ENCODE measurements around the gene MSN. TPM values are rescaled to one million over a fixed set of nuclear protein-coding genes. Genes with fewer than 3 reads are reported as not detected.

MSN gene
- total RNA-seq, 3 donors from 2014 or later (not counting 1 experiment from before 2014, with no cell fraction given): 866 to 1,028 (median 919) TPM

DNA sequence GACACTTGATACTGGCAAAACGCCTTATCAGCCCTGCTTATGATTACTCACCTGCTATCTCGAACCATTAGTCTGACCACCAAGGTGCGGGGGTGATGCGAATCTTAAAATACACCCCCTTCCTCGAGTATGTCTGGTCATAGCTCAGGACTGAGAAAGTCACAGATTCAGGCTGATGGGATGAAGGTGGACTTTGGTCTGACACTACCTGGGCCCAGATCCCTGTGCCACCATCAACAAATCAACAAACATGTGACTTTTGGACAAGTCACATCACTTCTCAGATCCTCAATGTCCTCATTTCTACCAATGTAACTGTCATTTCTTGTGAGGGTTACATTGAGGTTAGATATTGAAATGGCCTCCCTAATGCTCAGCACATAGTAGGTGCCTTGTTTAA lies 9.8 kb upstream of the MSN start:
- H3K4me1 Mint-ChIP-seq: peaks cover 15 to 43% of the 10 kb centered on the region in 2 donors
- DNase-seq (no peak), ATAC-seq (no peak)
- H3K27me3 Mint-ChIP-seq (ENCODE audit: low read depth in 2 of 2): no peaks in the 10 kb centered on the region
- TF ChIP-seq, protein P1, sequence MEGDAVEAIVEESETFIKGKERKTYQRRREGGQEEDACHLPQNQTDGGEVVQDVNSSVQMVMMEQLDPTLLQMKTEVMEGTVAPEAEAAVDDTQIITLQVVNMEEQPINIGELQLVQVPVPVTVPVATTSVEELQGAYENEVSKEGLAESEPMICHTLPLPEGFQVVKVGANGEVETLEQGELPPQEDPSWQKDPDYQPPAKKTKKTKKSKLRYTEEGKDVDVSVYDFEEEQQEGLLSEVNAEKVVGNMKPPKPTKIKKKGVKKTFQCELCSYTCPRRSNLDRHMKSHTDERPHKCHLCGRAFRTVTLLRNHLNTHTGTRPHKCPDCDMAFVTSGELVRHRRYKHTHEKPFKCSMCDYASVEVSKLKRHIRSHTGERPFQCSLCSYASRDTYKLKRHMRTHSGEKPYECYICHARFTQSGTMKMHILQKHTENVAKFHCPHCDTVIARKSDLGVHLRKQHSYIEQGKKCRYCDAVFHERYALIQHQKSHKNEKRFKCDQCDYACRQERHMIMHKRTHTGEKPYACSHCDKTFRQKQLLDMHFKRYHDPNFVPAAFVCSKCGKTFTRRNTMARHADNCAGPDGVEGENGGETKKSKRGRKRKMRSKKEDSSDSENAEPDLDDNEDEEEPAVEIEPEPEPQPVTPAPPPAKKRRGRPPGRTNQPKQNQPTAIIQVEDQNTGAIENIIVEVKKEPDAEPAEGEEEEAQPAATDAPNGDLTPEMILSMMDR (IDR thresholded peaks at IDR 0.05): no peak
- H3K36me3 Mint-ChIP-seq: no peaks in the 10 kb centered on the region
- H3K36me3 ChIP-seq (ENCODE audit: control insufficient read depth, insufficient read depth, low read length): no peaks in the 10 kb centered on the region
- no peak overlapping the region for H3K4me3 ChIP-seq (ENCODE audit: low read length)
- H3K27me3 ChIP-seq (ENCODE audit: control insufficient read depth, insufficient read depth, low read length): no peaks in the 10 kb centered on the region
- H3K27ac ChIP-seq (ENCODE audit: low read length): no peak overlapping the region
- intact Hi-C loops (cut with micrococcal nuclease): no loop called here
- H3K4me1 ChIP-seq (ENCODE audit: control insufficient read depth, insufficient read depth, low read length): peaks cover 16% of the 10 kb centered on the region
- H3K27ac Mint-ChIP-seq: peak overlapping the region in 1 of 2 donors; percentile 20
- H3K9me3 Mint-ChIP-seq: peaks cover 0 to 2% of the 10 kb centered on the region in 2 donors
- H3K4me3 Mint-ChIP-seq: peak overlapping the region; percentile 53
- WGBS (ENCODE audit: insufficient coverage): no CpG with 5 or more reads among the region's 5 CpGs
- no peaks in the 10 kb centered on the region for H3K9me3 ChIP-seq (ENCODE audit: control insufficient read depth, insufficient read depth, low read length)

DNA sequence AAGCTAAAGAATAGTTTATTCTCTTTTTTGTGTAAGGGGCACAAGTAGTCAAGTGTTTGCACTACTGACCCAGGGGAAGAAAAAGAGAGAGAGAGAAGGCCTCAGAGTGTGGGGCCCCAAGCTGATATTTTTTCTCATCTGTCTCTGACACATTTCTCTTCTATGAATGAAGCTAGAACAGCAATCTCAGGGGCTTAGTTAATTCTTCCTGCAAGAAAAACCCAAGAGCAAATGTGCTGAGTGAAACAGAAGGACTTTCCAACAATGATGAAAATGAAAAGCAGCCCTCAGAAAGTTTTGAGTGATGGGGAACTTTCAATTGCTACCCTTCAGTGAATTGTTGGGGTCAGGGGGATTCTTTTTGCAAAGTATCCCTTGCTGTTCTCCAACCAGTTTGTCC lies 9.2 kb upstream of the MSN start:
- Histone ChIP-seq H3K36me3 (ENCODE audit: control insufficient read depth, insufficient read depth, low read length) (no peaks in the 10 kb centered on the region), H3K4me3 (ENCODE audit: low read length) (no peak overlapping the region), H3K9me3 (ENCODE audit: control insufficient read depth, insufficient read depth, low read length) (no peaks in the 10 kb centered on the region), H3K27ac (ENCODE audit: low read length) (no peak overlapping the region), H3K4me1 (ENCODE audit: control insufficient read depth, insufficient read depth, low read length) (peaks cover 19% of the 10 kb centered on the region), H3K27me3 (ENCODE audit: control insufficient read depth, insufficient read depth, low read length) (no peaks in the 10 kb centered on the region)
- H3K36me3 Mint-ChIP-seq: no peaks in the 10 kb centered on the region
- peaks cover 15 to 47% of the 10 kb centered on the region in 2 donors for H3K4me1 Mint-ChIP-seq
- peak overlapping the region; percentile 53 for H3K4me3 Mint-ChIP-seq
- no peak for ATAC-seq
- intact Hi-C loops (cut with micrococcal nuclease): no loop called here
- TF ChIP-seq, protein P1 (IDR thresholded peaks at IDR 0.05): no peak
- H3K9me3 Mint-ChIP-seq: peaks cover 0 to 2% of the 10 kb centered on the region in 2 donors
- peak overlapping the region in 1 of 2 donors; percentile 20 for H3K27ac Mint-ChIP-seq
- no peak for DNase-seq
- H3K27me3 Mint-ChIP-seq (ENCODE audit: low read depth in 2 of 2): no peaks in the 10 kb centered on the region

DNA sequence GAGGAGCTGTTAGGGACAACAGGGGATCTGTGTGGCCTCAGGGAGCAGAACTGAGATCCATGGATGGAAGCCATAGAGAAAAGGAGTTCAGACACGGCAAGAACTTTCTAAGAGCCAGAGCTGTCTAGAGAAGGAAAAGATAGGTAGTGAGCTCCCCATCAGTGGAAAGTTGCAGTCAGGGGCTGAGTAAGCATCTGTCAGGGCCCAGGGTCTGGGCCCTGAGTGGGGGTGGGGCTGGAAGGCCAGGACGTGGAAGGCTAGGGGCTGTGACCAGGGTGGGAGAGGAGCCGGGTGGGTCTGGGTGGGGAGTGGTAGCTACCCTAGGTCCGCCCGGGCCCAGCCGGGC lies 324 bp upstream of the MSN start:
- Mint-ChIP-seq H3K9me3 (no peaks in the 10 kb centered on the region), H3K27ac (peak overlapping the region; percentile 94 to 97), H3K36me3 (peaks cover 5% of the 10 kb centered on the region), H3K4me1 (peaks cover 50 to 75% of the 10 kb centered on the region in 2 donors), H3K27me3 (ENCODE audit: low read depth in 2 of 2) (no peaks in the 10 kb centered on the region), H3K4me3 (peak overlapping the region; percentile 47)
- intact Hi-C loops (cut with micrococcal nuclease): no loop called here
- H3K27me3 ChIP-seq (ENCODE audit: control insufficient read depth, insufficient read depth, low read length): no peaks in the 10 kb centered on the region
- WGBS (ENCODE audit: insufficient coverage): 1% methylated on average over 6 of the region's 6 CpGs
- no peak overlapping the region for H3K4me3 ChIP-seq (ENCODE audit: low read length)
- DNase-seq: no peak
- peaks cover 18% of the 10 kb centered on the region for H3K4me1 ChIP-seq (ENCODE audit: control insufficient read depth, insufficient read depth, low read length)
- no peaks in the 10 kb centered on the region for H3K36me3 ChIP-seq (ENCODE audit: control insufficient read depth, insufficient read depth, low read length)
- H3K9me3 ChIP-seq (ENCODE audit: control insufficient read depth, insufficient read depth, low read length): no peaks in the 10 kb centered on the region
- peak overlapping the region; percentile 45 for H3K27ac ChIP-seq (ENCODE audit: low read length)
- ATAC-seq: no peak
- TF ChIP-seq, protein P1 (IDR thresholded peaks at IDR 0.05): no peak
